H1 (cell line): ENCODE results near the gene ZDHHC24. TPM values are rescaled to one million over a fixed set of nuclear protein-coding genes. Genes with fewer than 3 reads are reported as not detected.

ENCODE experiments used
- SP1 ChIP-seq: IDR thresholded peaks from 2 replicates; pipeline ENCODE4 v1.6.1; 2011; ENCODE audit warnings: low read depth, low read length
- TAF1 ChIP-seq: IDR thresholded peaks from 2 replicates; pipeline ENCODE4 v1.6.1; 2011; ENCODE audit warnings: mild to moderate bottlenecking, low read depth, low read length
- TBP ChIP-seq: IDR thresholded peaks from 2 replicates; pipeline ENCODE4 v1.6.1; 2011; ENCODE audit warnings: low read depth, low read length, improper control_type of control experiment
- polyA plus RNA-seq, 7 experiments: library from polyadenylated mRNA; depleted of rRNA in 3 of 7; stranded (reverse) in 5 of 7; unstranded in 2 of 7; fragments of >200 nt in 5 of 7; fragments of 200-250 nt in 2 of 7; gene quantifications; 1 replicate in 5 of 7; 2 replicates in 1 of 7; 4 replicates in 1 of 7; pipeline versions ENCODE4 v1.2.1 to v1.2.3, GENCODE V29; 2011 to 2013; ENCODE audit warnings: missing spikeins in 2 of 7, mixed read lengths in 2 of 7
- total RNA-seq: library from RNA; stranded (reverse); fragmentation: NEBNext Ultra II Directional; extraction: Animal tissue kit (Norgen Biotek cat#: 25700); gene quantifications from 2 replicates; pipeline ENCODE4 v1.2.1, GENCODE V29; 2021
- TF ChIP-seq, protein P1 (sequence below): fragments of 300-600 bp; sonication (generic); IDR thresholded peaks from 2 replicates; pipeline ENCODE4 v1.7.1; 2012; ENCODE audit warnings: low read length, moderate library complexity, mild to moderate bottlenecking, inconsistent platforms; ENCODE audit not compliant: insufficient replicate concordance

The ZDHHC24 gene
- total and polyA plus RNA-seq, 2 of the 8 experiments (the other 6 are each of a cell fraction or from before 2014, with no cell fraction given): 8.4 to 9.7 TPM

DNA sequence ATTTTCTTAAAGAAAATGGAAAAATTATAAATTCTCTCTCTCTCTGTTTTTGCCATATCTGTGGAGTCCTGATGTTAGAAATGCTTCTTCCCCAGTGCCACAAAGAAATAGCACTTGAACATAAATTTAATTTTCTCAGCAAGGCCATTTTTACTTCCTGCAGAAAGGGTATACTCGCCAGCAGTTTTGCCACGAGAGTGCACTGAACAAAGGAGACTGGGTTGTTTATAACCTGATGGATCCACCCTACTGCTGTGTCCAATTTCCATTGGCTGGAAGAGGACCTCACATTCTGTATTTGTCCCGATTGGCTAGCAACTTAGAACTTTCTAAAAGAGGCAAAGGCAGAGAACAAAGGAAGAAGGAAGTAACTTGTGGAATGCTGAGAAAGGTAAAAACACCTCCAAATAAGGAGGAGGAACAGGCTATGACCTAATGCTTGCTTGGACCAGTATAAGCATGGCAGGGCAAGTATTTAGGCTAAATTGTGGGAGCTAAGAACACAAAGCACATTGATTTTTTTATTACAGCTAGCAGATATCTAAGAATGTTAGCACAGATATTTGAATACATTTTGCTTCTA is 36.8 kb upstream of the ZDHHC24 start (continued):
- TF ChIP-seq, protein P1, sequence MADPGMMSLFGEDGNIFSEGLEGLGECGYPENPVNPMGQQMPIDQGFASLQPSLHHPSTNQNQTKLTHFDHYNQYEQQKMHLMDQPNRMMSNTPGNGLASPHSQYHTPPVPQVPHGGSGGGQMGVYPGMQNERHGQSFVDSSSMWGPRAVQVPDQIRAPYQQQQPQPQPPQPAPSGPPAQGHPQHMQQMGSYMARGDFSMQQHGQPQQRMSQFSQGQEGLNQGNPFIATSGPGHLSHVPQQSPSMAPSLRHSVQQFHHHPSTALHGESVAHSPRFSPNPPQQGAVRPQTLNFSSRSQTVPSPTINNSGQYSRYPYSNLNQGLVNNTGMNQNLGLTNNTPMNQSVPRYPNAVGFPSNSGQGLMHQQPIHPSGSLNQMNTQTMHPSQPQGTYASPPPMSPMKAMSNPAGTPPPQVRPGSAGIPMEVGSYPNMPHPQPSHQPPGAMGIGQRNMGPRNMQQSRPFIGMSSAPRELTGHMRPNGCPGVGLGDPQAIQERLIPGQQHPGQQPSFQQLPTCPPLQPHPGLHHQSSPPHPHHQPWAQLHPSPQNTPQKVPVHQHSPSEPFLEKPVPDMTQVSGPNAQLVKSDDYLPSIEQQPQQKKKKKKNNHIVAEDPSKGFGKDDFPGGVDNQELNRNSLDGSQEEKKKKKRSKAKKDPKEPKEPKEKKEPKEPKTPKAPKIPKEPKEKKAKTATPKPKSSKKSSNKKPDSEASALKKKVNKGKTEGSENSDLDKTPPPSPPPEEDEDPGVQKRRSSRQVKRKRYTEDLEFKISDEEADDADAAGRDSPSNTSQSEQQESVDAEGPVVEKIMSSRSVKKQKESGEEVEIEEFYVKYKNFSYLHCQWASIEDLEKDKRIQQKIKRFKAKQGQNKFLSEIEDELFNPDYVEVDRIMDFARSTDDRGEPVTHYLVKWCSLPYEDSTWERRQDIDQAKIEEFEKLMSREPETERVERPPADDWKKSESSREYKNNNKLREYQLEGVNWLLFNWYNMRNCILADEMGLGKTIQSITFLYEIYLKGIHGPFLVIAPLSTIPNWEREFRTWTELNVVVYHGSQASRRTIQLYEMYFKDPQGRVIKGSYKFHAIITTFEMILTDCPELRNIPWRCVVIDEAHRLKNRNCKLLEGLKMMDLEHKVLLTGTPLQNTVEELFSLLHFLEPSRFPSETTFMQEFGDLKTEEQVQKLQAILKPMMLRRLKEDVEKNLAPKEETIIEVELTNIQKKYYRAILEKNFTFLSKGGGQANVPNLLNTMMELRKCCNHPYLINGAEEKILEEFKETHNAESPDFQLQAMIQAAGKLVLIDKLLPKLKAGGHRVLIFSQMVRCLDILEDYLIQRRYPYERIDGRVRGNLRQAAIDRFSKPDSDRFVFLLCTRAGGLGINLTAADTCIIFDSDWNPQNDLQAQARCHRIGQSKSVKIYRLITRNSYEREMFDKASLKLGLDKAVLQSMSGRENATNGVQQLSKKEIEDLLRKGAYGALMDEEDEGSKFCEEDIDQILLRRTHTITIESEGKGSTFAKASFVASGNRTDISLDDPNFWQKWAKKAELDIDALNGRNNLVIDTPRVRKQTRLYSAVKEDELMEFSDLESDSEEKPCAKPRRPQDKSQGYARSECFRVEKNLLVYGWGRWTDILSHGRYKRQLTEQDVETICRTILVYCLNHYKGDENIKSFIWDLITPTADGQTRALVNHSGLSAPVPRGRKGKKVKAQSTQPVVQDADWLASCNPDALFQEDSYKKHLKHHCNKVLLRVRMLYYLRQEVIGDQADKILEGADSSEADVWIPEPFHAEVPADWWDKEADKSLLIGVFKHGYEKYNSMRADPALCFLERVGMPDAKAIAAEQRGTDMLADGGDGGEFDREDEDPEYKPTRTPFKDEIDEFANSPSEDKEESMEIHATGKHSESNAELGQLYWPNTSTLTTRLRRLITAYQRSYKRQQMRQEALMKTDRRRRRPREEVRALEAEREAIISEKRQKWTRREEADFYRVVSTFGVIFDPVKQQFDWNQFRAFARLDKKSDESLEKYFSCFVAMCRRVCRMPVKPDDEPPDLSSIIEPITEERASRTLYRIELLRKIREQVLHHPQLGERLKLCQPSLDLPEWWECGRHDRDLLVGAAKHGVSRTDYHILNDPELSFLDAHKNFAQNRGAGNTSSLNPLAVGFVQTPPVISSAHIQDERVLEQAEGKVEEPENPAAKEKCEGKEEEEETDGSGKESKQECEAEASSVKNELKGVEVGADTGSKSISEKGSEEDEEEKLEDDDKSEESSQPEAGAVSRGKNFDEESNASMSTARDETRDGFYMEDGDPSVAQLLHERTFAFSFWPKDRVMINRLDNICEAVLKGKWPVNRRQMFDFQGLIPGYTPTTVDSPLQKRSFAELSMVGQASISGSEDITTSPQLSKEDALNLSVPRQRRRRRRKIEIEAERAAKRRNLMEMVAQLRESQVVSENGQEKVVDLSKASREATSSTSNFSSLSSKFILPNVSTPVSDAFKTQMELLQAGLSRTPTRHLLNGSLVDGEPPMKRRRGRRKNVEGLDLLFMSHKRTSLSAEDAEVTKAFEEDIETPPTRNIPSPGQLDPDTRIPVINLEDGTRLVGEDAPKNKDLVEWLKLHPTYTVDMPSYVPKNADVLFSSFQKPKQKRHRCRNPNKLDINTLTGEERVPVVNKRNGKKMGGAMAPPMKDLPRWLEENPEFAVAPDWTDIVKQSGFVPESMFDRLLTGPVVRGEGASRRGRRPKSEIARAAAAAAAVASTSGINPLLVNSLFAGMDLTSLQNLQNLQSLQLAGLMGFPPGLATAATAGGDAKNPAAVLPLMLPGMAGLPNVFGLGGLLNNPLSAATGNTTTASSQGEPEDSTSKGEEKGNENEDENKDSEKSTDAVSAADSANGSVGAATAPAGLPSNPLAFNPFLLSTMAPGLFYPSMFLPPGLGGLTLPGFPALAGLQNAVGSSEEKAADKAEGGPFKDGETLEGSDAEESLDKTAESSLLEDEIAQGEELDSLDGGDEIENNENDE: peak; percentile 18
- TF ChIP-seq TBP (peak; percentile 88), TAF1 (peak; percentile 78), SP1 (peak; percentile 71; the same call in 1 of the 2 replicates)
